NT2/D1 (cell line): Measurements from ENCODE around the gene SCN8A.

Experiments used
- DNase-seq: peaks from one replicate; pipeline ENCODE4 v3.0.0-alpha.2; 2011; ENCODE audit warnings: low read depth, low spot score
- H3K27me3 ChIP-seq: 2 replicates; pipeline ENCODE4 v1.6.0; 2011; ENCODE audit warnings: mild to moderate bottlenecking; ENCODE audit not compliant: insufficient read length, insufficient read depth
- H3K36me3 ChIP-seq: 2 replicates; pipeline ENCODE4 v1.6.1; 2011; ENCODE audit warnings: mild to moderate bottlenecking, low read length, mixed read lengths; ENCODE audit not compliant: insufficient read depth, insufficient read length
- H3K4me1 ChIP-seq: 2 replicates; pipeline ENCODE4 v1.5.1; 2011; ENCODE audit not compliant: insufficient read depth, insufficient read length
- H3K4me3 ChIP-seq: 2 replicates; pipeline ENCODE4 v1.5.1; 2011; ENCODE audit warnings: low read depth; ENCODE audit not compliant: insufficient read length
- H3K9ac ChIP-seq: 2 replicates; pipeline ENCODE4 v1.6.0; 2011; ENCODE audit warnings: low read depth; ENCODE audit not compliant: insufficient read length
- H3K9me3 ChIP-seq: 2 replicates; pipeline ENCODE4 v1.5.1; 2011; ENCODE audit warnings: mild to moderate bottlenecking, low read length; ENCODE audit not compliant: insufficient read depth
- SUZ12 ChIP-seq: IDR thresholded peaks from 2 replicates; pipeline ENCODE4 v1.6.1; 2011; ENCODE audit not compliant: insufficient read length, insufficient read depth; ENCODE audit errors: extremely low read depth
- YY1 ChIP-seq: IDR thresholded peaks from 2 replicates; pipeline ENCODE4 v1.6.1; 2011; ENCODE audit not compliant: insufficient read length, insufficient read depth
- ZNF274 ChIP-seq: IDR thresholded peaks from 2 replicates; pipeline ENCODE4 v1.6.1; 2011; ENCODE audit warnings: mild to moderate bottlenecking, low read depth, low read length

SCN8A gene

DNA sequence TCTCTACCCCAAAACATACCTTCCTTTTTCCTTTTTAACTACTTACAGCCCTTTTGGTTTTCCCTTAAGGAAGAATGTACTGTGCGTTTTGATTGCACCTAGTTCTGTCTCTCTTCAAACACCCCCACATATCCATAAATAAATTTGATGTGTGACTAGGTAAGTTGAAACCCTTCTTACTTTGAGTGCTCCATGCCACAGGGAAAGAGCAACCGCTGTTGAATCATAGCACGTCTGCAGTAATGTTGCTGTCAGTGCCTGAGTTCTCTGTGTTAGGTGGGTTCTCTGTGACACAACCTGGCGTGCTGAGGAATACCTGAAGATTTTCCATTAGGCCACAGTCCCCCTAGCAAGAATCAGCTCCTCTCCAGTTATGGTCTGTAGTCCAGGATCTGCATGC lies 155.4 kb downstream of the SCN8A start:
- no peak for DNase-seq
- Histone ChIP-seq H3K9ac (no peak overlapping the region), H3K9me3 (no peaks in the 10 kb centered on the region), H3K27me3 (no peaks in the 10 kb centered on the region), H3K36me3 (peaks cover 8% of the 10 kb centered on the region), H3K4me3 (no peak overlapping the region), H3K4me1 (no peaks in the 10 kb centered on the region)
- no peak for TF ChIP-seq SUZ12

DNA sequence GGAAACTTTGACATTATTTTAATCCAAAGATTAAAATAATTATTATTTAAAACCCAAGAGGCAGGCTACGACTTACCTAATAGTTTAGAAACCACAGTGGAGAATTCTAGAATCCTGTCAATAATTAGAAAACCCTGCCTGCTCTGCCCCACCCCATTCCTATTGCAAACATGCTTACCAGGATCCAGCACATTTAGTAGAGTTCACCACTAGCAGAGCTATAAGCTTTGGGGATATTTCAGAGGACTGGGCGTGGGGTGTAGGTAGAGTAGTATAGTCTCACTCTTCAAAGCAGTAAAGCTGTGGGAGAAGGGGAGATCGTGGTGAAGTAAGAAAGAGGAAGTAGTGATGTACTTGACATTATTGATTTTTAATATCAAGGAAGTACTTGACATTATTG lies 157.2 kb downstream of the SCN8A start:
- H3K9ac ChIP-seq = no peak overlapping the region
- no peak for DNase-seq
- TF ChIP-seq SUZ12 (no peak), YY1 (no peak), ZNF274 (no peak)
- H3K4me1 ChIP-seq = no peaks in the 10 kb centered on the region
- H3K27me3 ChIP-seq = no peaks in the 10 kb centered on the region
- no peaks in the 10 kb centered on the region for H3K9me3 ChIP-seq
- no peak overlapping the region for H3K4me3 ChIP-seq
- peaks cover 11% of the 10 kb centered on the region for H3K36me3 ChIP-seq

DNA sequence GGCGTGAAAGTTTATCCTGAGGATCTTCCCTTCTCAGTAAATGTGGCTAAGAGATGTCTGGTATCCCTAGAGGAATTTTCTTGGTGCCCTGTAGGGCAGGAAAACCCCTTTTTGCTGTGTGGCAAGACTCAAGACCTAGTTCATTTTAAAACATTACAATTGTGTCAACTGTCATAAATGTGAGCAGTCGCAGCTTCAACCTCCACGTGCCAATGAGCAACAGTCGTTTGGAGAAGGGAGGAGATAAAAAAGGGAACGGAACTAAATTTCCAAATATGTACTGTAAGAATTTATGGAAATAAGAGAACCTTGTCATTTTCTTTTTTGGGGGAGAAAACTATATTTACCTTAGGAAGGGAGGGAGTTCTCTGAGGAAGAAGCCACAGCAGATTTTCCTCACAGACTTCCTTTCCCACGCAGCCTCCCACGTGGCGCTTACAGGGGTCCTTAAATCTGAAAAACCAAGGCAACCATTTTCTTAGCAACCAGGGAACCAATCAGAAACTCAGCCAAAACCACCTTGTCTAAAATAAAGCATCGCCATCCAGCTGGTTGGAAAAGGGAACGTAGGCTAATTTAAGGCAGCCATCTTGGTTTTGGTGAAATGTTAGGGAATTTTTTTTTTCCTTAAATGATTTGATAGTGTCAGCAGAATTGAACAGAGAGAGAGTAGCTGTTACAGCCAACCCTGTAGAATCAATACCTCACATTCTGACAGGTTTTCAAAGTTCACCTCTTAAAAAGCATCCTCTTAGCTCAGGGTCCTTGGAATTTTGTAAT lies 158.4 kb downstream of the SCN8A start:
- Histone ChIP-seq H3K27me3 (no peaks in the 10 kb centered on the region), H3K36me3 (peaks cover 11% of the 10 kb centered on the region), H3K4me1 (no peaks in the 10 kb centered on the region), H3K9me3 (no peaks in the 10 kb centered on the region), H3K9ac (no peak overlapping the region), H3K4me3 (no peak overlapping the region)
- TF ChIP-seq SUZ12 (no peak), YY1 (no peak), ZNF274 (no peak)
- no peak for DNase-seq

DNA sequence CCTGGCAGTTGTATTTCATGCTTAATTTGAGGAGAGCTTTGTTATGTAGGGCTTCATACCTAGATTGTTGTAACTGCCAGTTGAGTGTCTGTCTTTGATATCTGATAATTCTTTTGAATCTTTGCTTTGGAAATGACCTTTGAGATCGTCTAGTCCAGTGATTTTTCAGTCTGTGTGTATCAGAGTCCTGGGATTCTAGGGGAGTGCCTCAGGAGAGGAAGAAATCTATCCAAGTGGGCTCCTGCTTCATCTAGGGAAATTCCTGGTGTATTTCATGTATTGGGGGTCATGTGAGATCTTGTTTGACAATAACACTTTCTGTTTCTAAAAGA lies 158.9 kb downstream of the SCN8A start:
- TF ChIP-seq YY1 = no peak
- no peak for TF ChIP-seq ZNF274
- Histone ChIP-seq H3K9ac (no peak overlapping the region), H3K4me3 (no peak overlapping the region), H3K36me3 (peaks cover 11% of the 10 kb centered on the region), H3K9me3 (no peaks in the 10 kb centered on the region), H3K27me3 (no peaks in the 10 kb centered on the region), H3K4me1 (no peaks in the 10 kb centered on the region)
- DNase-seq = no peak

DNA sequence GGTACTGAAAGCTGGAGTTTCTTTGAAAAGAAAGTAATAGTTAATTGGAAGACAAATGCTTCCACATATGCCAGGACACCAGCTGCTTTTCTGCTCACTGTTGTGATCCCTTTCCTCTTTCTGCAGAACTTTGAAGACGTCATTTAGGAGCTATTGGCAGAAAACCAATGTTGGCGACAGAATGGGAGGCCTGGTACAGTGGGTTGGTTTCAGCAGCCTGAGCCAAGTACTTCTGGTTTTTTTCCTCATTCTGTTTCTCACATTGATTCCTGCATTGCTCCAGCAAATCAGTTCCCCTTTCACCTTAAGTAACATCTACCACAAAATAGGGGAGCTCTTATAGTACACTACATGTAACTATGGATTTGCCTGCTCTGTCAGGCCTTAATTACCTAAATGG lies 160.6 kb downstream of the SCN8A start:
- no peaks in the 10 kb centered on the region for H3K27me3 ChIP-seq
- no peaks in the 10 kb centered on the region for H3K4me1 ChIP-seq
- no peak overlapping the region for H3K4me3 ChIP-seq
- H3K9me3 ChIP-seq = no peaks in the 10 kb centered on the region
- peaks cover 3% of the 10 kb centered on the region for H3K36me3 ChIP-seq
- TF ChIP-seq SUZ12 = no peak
- no peak for TF ChIP-seq YY1
- no peak for TF ChIP-seq ZNF274
- no peak for DNase-seq
- H3K9ac ChIP-seq = no peak overlapping the region

DNA sequence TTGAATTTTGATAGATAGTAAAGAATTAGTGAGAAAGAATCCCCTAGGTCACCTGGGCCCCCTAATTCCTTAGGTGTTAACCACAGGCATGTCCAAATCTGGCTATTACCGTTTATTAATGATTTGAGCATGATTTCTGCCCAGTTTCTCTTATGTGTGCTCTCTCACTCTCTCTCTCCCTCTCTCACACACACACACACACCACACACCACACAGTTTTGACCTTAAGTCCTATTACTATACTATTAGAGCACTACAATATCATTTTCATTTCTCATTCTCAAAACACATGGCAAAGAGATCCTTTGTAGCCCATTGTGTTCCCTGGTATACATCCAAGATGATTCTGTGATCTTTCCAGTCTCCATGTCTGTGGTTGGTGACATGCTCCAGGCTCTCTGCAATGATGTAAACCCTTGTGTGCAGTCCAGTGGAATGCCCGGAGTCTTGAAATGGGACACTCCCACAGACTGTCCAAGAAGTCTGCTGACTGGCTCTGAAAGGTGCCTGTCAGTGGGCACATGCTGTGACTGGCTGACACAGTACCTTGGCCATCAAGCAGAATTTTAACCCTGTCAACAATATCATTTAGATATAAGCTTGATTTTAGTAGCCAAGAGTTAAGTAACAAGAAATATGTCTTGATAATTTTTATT lies 161.3 kb downstream of the SCN8A start:
- H3K4me1 ChIP-seq = no peaks in the 10 kb centered on the region
- no peak overlapping the region for H3K4me3 ChIP-seq
- no peaks in the 10 kb centered on the region for H3K27me3 ChIP-seq
- no peak overlapping the region for H3K9ac ChIP-seq
- no peak for DNase-seq
- no peaks in the 10 kb centered on the region for H3K9me3 ChIP-seq
- peaks cover 3% of the 10 kb centered on the region for H3K36me3 ChIP-seq
- TF ChIP-seq SUZ12 (no peak), YY1 (no peak), ZNF274 (no peak)

DNA sequence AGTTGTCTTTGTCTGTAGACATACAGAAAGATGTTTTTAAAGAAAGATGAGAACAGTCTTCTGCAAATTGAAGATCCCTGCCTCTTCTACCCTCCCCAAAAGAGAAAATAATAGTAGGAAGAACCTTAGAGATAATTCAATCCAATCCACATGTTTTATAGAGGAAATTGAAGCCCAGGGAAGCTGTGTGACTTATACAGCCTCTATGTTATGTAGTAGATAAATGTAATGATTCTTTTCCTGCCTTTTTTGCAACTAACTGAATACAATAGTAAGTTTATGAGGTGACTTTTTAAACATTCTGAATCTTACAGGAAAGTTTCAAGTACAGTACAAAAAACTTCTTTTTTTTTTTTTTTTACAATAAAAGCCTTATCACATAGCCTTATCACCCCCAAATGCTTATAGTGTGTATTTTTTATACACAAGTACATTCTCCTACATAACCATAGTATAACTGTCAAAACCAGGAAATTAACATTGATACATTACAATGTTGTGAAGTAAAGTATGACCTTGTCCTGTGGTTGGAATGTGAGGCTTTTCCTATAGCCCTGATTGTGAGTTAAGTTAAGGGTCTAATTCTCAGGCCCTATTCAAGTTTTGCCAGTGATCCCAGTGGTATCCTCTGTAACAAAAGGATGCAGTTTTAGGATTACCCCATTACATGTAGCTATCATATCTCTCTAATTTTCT lies 163.1 kb downstream of the SCN8A start:
- TF ChIP-seq SUZ12 = no peak
- no peak for TF ChIP-seq ZNF274
- no peak for TF ChIP-seq YY1
- H3K9ac ChIP-seq = no peak overlapping the region
- no peaks in the 10 kb centered on the region for H3K9me3 ChIP-seq
- H3K4me1 ChIP-seq = no peaks in the 10 kb centered on the region
- H3K27me3 ChIP-seq = no peaks in the 10 kb centered on the region
- no peak overlapping the region for H3K4me3 ChIP-seq
- DNase-seq = no peak
- H3K36me3 ChIP-seq = peaks cover 3% of the 10 kb centered on the region
